NCI-H510A treated with DMSO at 0.1 percent for 48 hours (cell line): ENCODE measurements around the gene INS.

ENCODE experiments used
- DNase-seq: peaks from one replicate; lab custom pipeline; 2025; lab: John Stamatoyannopoulos, UW

INS gene

DNA sequence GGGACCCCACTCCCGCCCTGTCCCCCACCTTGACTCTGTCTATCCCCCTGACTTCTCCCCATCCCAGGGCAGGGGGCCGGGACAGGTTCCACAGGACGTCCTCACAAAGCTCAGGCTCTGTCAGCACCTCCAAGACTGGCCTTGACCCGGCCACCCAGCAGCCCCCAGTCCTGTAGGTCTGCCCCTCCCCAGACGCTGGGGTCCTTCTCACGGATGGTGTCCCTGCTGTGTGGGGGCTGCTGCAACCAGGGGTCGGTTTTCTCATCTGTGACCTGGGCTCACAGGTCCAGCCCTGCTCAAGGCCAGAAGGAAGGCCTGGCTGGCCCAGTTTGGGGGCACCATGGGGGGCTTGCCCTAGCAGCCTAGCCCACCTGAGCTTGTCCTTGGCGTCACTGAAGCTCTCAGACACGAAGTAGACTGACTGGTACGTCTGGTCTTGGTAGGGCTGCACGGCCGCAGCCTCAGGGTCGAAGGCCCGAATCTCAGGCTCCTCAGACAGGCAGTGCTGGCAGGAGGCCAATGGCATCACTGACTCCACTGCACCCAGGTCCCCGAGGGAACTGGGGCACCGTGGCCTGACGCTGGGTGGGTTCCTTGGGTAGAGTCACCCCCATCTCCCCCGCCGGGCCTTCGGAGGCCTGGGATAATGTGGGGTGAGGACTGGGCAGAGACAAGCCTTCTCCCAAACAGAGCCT is 4.0 kb upstream of the INS start:
- DNase-seq, result no peak

- DNase-seq, result no peak
Observed at GRCh38 chr11:2164081-2164480, 3.1 kb upstream of the INS start.

DNA sequence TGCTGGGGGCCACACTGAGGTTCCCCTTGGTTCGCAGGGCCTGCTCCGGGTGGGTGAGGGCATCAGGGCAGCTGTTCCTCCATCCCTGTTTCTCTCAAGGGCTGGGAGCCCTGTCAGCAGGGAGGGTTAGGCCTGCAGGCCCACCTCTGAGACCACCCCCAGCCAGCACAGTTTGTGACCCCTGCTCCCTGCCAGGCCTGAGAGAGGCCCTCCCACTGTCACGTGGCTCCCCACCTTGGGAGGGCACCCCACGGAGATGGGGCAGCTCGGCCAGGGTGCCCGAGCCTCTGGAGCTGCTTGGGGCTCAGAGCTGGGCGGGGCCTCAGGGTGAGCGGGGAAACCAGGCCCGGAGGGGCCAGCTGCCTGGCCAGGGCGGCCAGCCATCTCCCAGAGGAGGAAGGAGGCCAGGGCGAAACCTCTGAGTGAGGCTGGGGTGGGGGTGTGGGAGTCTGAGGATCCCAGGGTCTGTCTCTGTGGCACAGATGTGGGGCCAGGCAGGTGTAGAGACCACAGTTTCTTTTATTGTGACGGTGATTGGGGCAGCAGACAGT is 2.5 kb upstream of the INS start:
- no peak for DNase-seq

- no peak for DNase-seq
Observed at GRCh38 chr11:2159536-2160413, 1.2 kb downstream of the INS start.

DNA sequence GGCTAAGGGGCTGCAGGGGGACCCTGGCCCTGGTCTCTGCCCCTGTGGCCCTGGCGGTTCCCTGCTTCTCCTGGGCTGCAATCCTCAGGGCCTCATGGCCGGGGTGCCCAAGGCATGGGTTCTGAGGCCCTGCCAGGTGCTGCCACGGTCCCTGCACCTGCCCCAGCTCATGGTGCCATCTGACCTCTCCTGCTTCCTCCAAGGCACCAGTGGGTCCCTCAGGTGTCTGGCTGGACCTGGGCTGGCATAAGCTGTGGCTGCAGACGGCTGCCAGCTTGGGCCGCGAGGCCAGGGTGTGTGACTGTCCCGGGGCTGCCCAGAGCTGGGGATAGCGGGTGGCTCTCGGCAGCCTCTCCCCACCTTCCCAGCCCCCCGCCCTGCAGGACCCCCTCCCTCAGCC is 2.0 kb downstream of the INS start:
- no peak for DNase-seq

GRCh38 chr11:2158296-2158737 is 2.7 kb downstream of the INS start:
- DNase-seq, result no peak

GRCh38 chr11:2157294-2158040 is 3.5 kb downstream of the INS start:
- DNase-seq, result no peak

- DNase-seq, result peak; percentile 12
Observed at GRCh38 chr11:2156416-2157182, 4.4 kb downstream of the INS start.

DNA sequence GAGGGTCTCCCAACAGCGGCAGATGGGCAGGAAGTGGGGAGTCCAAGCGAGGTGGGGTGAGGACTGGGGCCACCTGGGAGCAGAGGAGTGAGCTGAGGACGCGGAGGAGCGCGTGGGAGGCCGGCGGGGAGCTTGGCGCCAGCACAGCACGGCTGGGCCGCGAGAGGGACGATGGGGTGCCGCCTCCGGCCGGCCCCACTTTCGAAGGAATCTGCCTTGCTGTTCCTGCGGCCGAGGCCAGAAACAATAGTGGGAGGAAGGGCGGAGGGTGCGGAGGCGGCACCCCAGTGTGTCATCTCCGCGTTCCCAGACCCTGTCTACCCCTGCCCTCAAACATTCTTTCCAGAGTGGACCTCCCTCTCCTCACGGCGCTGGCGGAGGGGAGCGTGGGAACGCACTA is 5.5 kb downstream of the INS start:
- no peak for DNase-seq

DNA sequence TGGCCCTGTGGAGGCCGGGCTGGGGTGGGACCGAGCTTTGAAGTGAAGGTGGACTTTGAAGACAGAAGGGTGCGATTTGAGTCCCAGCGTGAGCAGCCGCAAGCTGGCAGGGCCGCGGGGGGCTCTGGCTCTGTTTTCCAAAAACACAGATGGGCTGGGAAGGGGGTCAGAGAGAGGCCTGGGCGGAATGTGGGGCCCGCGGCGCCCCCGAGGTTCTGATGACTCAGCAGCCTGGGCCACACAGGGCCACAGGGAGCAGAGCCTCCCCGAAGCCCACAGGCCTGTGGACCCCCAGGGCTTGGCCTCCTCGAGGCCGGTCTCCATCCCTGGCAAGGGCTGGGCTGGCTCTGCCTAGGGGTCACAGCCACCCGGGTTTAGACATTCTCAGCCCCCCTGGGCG is 6.1 kb downstream of the INS start:
- DNase-seq, result no peak

GRCh38 chr11:2154195-2154585 is 6.8 kb downstream of the INS start:
- DNase-seq, result no peak

GRCh38 chr11:2153581-2154194 is 7.3 kb downstream of the INS start:
- DNase-seq, result no peak

DNA sequence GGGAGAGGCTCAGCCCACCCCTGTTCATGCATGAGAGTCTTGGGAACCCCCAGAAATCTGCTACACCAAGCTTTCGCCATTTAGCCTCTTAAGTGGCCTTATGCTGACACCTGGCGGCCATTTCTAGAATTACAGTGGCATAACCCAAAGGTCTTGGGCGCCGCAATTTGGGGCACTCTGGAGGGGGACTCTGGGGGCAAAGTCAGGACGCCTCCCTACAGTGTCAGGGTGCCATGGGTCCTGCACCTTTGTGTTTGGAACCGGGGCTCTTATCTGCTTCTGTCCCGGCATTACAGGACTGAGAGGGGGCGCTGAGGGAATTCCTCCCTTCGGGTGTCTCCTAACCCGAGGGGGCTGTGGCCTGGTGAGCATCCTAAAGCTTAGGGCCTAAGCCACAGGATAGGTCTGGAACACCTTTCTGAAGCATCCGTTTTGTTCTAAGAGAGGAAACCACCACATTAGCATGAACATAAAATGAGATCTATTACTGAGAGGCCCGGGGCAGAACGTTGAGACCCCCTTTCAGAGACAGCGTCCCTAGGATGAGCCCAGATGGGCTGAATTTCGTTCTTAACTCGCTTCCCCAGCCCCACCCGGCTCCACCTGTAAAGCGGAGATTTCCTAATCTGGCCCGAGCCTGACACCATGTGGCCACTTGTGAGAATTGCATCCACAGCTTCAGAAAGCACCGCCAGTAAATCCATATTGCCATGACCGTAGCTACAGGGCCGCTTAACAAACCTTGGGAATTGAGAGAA is 9.3 kb downstream of the INS start:
- DNase-seq, result peak; percentile 7

DNA sequence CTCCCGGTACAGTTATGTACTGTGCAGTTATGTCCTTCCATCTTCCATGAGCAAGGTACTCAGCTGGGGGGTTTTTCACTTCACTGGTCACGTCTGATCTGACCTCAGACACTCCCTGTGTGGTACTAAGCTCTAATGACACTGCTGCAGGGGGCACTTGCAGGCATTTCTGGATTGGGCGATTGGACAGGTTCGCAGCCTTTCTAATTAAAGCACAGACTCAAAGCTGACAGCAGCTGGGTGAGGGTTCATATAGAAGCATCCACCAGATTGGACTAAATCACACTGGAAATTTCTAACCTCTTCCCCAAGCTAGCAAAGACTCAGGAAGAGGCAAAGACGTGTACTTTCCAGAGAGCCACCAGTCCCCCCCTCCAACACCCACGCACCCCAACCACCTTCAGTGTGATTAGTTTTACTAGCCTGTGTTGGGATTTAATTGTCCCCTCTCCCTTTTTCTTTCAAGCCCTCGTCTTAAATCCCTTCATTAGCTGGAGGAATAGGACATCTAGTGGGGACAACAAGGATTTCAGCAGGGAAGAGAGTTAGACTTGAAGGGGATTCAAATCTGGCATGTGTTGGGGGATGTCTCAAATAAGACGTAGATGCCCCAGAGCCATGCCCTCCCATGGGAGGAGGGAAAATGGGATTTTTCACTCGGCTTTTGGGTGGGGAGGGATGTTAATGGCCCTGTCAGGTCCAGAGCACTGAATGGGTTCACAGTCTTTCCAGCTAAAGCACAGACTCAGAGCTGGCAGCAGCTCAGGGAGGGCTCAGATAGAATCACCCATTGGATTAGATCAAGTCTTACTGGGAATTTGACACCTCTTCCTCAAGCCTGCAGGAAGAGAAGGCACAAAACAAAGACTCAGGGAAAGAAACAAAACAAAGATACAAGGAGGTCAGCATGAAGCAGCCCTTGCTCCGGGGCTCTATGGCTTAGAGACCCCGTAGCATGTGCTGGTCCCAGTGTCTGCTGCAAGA is 10.9 kb downstream of the INS start:
- no peak for DNase-seq

DNA sequence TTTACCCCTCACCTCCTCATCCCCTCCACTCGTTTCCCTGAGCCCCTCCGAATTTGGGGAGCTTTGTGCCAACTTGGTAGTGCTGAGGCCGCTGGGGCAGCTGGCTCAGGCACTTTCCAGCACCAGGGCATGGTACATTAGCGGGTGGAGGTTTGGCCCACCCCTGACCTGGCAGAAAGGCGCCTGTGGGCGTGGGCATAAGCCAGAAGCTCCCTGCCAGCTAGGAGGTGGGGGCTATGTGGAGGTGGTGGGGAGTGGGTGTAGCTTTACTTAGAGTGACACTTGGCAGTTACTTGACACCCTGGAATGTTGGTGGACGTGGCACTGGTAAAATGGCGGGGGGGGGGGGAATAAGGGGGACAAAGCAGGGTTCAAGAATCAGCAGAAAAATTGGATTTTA is 11.5 kb downstream of the INS start:
- no peak for DNase-seq

DNA sequence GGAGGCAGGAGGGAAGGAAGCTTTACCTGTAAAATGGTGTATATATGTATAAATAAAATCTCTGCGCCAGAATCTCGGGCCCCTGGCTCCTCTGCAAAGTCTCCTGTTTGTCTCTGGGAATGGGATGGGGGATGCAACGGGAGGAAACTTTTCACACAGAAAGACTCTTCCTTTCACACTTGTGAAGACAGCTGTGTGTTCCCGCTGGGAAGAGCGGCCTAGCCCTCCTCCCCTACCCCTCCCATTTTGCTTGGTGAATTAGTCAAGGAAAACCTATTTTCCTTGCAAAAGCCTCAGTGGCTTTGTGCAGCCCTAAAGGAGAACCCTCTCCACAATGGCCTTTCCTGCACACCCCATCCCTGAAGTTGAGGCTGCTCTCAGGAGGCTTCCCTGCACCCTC is 12.4 kb downstream of the INS start:
- DNase-seq, result no peak

GRCh38 chr11:2147391-2147790 is 13.6 kb downstream of the INS start:
- DNase-seq, result no peak

DNA sequence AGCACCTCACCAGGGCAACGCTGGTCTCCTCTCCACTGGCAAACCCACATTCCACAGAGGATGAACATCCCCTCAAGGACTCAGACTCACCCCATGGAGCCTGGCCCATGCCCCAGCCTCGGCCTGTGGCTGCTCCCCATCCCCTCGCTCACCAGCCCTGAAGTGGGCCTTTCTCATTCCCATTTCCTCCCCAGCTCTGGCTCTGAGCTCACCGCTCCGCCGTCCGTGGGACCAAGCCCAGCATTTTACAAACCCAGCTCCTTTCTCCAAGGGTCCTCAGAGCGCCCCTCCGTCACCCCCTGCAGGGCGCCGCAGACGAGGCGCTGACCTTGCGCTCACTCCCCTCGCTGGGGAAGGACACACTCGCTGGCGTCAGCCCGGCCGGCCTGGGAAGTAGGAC is 15.0 kb downstream of the INS start:
- no peak for DNase-seq

DNA sequence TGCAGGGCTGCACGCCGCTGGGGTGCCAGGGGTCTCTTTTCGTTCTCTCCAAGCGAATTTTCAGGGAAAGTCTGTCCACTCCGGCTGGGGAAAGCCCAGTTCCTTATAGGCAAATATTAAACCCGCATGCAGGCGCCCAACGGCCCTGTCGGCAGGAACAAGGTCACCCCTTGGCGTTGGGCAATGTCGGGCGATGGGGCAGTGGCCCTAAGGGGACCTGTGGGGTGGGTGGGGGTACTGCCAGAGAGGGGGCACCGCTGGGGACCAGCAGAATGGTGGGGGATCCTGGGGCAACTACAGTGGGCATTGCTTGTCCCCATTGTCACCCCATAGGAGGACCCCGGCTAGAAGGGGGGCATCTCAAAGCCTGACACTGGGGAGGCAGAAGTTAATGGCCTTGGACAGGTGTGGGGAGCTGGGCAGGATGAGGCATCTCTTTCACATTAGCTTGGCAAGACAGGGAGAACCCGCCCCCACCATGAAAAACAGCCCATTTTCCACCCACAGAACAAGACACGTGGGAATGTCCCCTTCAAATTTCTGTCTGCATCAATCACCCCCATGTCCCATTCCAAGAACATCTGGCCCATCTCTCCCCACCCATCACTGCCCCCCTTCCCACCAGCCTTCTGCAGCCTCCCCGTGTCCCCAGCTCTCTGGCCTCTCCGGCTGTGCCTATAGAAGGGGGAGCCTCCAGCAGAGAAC is 16.3 kb downstream of the INS start:
- no peak for DNase-seq
